ENCODE results near the gene FTSJ3.

The FTSJ3 gene

DNA sequence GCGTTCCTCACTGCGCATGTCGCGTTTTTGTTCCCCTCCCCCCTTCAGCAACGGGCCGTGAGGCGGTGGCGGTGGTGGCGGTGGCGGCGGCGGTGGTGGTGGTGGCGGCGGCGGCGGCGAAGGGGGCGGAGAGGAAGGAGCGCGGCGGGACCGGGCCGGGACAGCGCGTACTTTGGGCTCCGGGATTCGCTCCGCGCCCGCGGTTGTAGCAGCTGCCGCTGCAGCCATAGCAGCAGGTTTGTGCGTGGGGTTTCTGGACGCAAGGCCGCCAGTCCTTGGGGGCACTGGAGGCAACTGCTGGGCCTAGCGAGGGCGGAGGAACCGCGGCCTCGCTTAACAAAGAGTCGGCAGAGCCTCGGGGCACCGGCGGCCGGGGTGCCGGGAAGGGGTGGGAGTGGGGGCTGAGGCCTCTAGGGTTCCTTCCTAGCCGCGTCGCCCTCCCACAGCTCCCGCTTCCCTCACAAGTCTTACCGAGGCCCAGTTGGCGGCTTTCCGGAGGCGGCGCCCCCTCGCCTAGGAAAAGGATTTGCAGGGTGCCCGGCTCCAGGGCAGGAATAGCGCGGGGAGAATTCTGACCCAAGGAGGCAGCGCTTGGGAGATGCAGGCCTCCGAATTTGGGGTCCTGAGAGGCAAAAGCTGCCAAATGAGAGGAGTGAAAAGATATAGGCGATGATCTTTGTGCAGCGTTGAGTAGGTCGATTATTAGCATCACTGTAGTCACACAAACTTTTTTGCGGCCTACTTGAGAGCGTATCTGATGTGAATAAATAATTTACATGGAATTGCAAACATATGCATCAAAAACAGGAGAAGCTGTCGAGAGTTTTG is 53.1 kb downstream of the FTSJ3 start, which contains the start of gene DDX42:
Gene DDX42, plus strand, starts transcription at position 30 of the 828 bp plus-strand sequence. CDS start 12,880 bp downstream, outside the sequence.
- peaks cover 47 to 49% of the 10 kb centered on the region in 2 experiments for H3K4me1 ChIP-seq (ENCODE audit: control insufficient read depth in 1 of 2, insufficient read depth in 1 of 2, low read depth in 1 of 2, low read length in 1 of 2)
- H3K27me3 ChIP-seq = no peaks in the 10 kb centered on the region
- no peaks in the 10 kb centered on the region for H3K36me3 ChIP-seq
- H3K9me3 ChIP-seq = no peaks in the 10 kb centered on the region
- H3K27ac ChIP-seq = peak within 1 kb of the TSS; percentile 95
- H3K4me3 ChIP-seq (ENCODE audit: low read depth in 1 of 2, low read length in 1 of 2) = peak within 1 kb of the TSS; percentile 85 to 92
- TF ChIP-seq, protein P1, sequence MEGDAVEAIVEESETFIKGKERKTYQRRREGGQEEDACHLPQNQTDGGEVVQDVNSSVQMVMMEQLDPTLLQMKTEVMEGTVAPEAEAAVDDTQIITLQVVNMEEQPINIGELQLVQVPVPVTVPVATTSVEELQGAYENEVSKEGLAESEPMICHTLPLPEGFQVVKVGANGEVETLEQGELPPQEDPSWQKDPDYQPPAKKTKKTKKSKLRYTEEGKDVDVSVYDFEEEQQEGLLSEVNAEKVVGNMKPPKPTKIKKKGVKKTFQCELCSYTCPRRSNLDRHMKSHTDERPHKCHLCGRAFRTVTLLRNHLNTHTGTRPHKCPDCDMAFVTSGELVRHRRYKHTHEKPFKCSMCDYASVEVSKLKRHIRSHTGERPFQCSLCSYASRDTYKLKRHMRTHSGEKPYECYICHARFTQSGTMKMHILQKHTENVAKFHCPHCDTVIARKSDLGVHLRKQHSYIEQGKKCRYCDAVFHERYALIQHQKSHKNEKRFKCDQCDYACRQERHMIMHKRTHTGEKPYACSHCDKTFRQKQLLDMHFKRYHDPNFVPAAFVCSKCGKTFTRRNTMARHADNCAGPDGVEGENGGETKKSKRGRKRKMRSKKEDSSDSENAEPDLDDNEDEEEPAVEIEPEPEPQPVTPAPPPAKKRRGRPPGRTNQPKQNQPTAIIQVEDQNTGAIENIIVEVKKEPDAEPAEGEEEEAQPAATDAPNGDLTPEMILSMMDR (IDR thresholded peaks at IDR 0.05) = no peak

DNA sequence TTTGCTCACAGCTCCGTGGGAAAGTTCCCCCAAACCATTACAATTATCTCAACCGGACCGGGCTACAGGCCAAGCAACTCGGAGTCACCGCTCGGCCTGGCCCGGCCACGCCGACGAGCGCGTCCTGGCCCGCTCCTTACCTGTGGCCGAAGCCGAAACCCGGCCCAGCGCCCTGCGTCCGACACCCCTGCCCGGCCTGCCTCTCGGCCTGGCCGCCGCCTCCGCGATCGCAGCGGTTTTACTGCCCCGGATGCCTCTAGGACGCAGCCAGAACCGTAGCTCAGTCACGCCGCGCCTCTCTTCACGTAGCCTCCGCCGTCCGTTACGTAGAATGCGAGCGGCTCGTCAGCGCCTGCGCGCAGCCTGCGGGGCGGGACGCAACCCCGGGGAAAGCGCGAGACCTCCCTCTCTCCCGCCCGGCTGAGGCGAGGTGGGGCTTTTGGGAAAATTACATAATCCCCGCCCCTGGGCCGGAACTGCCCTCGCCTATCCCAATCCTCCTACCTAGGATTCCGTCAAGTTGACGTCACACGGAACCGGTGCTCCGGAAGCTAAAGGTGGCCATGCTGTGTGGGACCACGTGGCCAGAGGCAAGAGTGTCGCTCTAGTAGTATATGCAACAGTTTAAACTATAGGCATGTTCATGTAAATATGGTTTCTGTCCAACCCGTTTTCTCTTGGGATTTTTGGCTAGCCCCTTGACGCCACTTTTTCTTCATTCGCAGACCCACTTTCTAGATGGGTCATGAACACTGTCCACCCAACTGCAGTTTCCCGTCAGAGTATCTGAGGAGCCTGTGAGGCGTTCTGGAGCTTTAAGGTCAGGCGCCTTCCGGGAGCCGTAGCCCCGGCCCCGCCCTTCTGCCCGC is 54.0 kb downstream of the FTSJ3 start, which contains the start of gene CCDC47:
Gene CCDC47, minus strand, starts transcription at position 326 of the 869 bp plus-strand sequence. CDS start 7,422 bp downstream, outside the sequence.
- Histone ChIP-seq H3K27me3 (no peaks in the 10 kb centered on the region), H3K27ac (peak within 1 kb of the TSS; percentile 95), H3K9me3 (no peaks in the 10 kb centered on the region), H3K4me1 (ENCODE audit: control insufficient read depth in 1 of 2, insufficient read depth in 1 of 2, low read depth in 1 of 2, low read length in 1 of 2) (peaks cover 47 to 49% of the 10 kb centered on the region in 2 experiments), H3K4me3 (ENCODE audit: low read depth in 1 of 2, low read length in 1 of 2) (peak within 1 kb of the TSS; percentile 85 to 92), H3K36me3 (no peaks in the 10 kb centered on the region)
- TF ChIP-seq, protein P1 (IDR thresholded peaks at IDR 0.05) = peak; percentile 13

GRCh38 chr17:63772801-63773271 is 54.6 kb downstream of the FTSJ3 start:
- Histone ChIP-seq H3K27me3 (no peaks in the 10 kb centered on the region), H3K4me1 (ENCODE audit: control insufficient read depth in 1 of 2, insufficient read depth in 1 of 2, low read depth in 1 of 2, low read length in 1 of 2) (peaks cover 47 to 49% of the 10 kb centered on the region in 2 experiments), H3K4me3 (ENCODE audit: low read depth in 1 of 2, low read length in 1 of 2) (peak overlapping the region; percentile 85 to 92), H3K27ac (peak overlapping the region; percentile 95), H3K9me3 (no peaks in the 10 kb centered on the region), H3K36me3 (no peaks in the 10 kb centered on the region)
- TF ChIP-seq, protein P1 (IDR thresholded peaks at IDR 0.05) = no peak

Measured in neutrophil (primary cell).